GM23338 (cell line): ENCODE data around the gene SYNE1. TPM values are rescaled to one million over a fixed set of nuclear protein-coding genes. Genes with fewer than 3 reads are reported as not detected.

Experiments
- ATAC-seq: fragments of 200-7000 bp; cut with Tn5 transposase; 3 replicates; pipeline ENCODE4 v1.9.1; 2020
- DNase-seq: peaks from one replicate; pipeline ENCODE4 v3.0.0-alpha.2; 2015; ENCODE audit warnings: low spot score
- H2AFZ ChIP-seq: fragments of 200-600 bp; sonication (generic); 2 replicates; pipeline ENCODE4 v1.8.0; 2016; ENCODE audit warnings: antibody characterized with exemption, mild to moderate bottlenecking, moderate library complexity
- H3F3A ChIP-seq: fragments of 200-600 bp; sonication (generic); replicated peaks from 2 replicates; pipeline ENCODE4 v1.8.0; 2017; ENCODE audit warnings: antibody characterized with exemption, mixed run types, low read depth
- H3K27ac ChIP-seq: fragments of 200-600 bp; sonication (generic); 2 replicates; pipeline ENCODE4 v1.6.1; 2016; ENCODE audit warnings: low read depth
- H3K27me3 ChIP-seq: fragments of 200-600 bp; sonication (generic); 2 replicates; pipeline ENCODE4 v1.8.0; 2016; ENCODE audit warnings: mild to moderate bottlenecking, mixed run types, moderate library complexity; ENCODE audit not compliant: insufficient read depth
- H3K36me3 ChIP-seq: fragments of 200-600 bp; sonication (generic); 2 replicates; pipeline ENCODE4 v1.8.0; 2016; ENCODE audit warnings: mild to moderate bottlenecking; ENCODE audit not compliant: insufficient read depth
- H3K4me1 ChIP-seq: fragments of 200-600 bp; sonication (generic); 2 replicates; pipeline ENCODE4 v1.8.0; 2016; ENCODE audit warnings: mild to moderate bottlenecking, moderate library complexity; ENCODE audit not compliant: insufficient read depth
- H3K4me2 ChIP-seq: fragments of 200-600 bp; sonication (generic); 2 replicates; pipeline ENCODE4 v1.7.1; 2017; ENCODE audit warnings: mixed run types
- H3K4me3 ChIP-seq: fragments of 200-600 bp; sonication (generic); 2 replicates; pipeline ENCODE4 v1.6.1; 2016; ENCODE audit warnings: mixed run types
- H3K79me2 ChIP-seq: fragments of 200-600 bp; sonication (generic); replicated peaks from 2 replicates; pipeline ENCODE4 v1.8.0; 2017; ENCODE audit warnings: mild to moderate bottlenecking; ENCODE audit not compliant: insufficient read depth
- H3K9me2 ChIP-seq: fragments of 200-600 bp; sonication (generic); 2 replicates; pipeline ENCODE4 v1.8.0; 2017; ENCODE audit not compliant: insufficient read depth
- H4K20me1 ChIP-seq: fragments of 200-600 bp; sonication (generic); replicated peaks from 2 replicates; pipeline ENCODE4 v1.8.0; 2017; ENCODE audit warnings: mild to moderate bottlenecking; ENCODE audit not compliant: insufficient read depth
- H3K27ac Mint-ChIP-seq: 2 replicates; pipeline ENCODE4 v1.8.0; 2020; ENCODE audit warnings: inconsistent platforms, mild to moderate bottlenecking, moderate library complexity, mixed read lengths
- H3K27me3 Mint-ChIP-seq: 3 replicates; pipeline ENCODE4 v1.8.0; 2022; ENCODE audit warnings: low read depth, mild to moderate bottlenecking, moderate library complexity, mixed read lengths, inconsistent platforms; ENCODE audit not compliant: insufficient read depth, poor library complexity
- H3K36me3 Mint-ChIP-seq: 3 replicates; pipeline ENCODE4 v1.8.0; 2021; ENCODE audit warnings: low read depth, mild to moderate bottlenecking, inconsistent platforms, moderate library complexity, mixed read lengths
- H3K4me1 Mint-ChIP-seq: 3 replicates; pipeline ENCODE4 v1.8.0; 2020; ENCODE audit warnings: mild to moderate bottlenecking, inconsistent platforms, mixed read lengths
- H3K4me3 Mint-ChIP-seq: 3 replicates; pipeline ENCODE4 v1.8.0; 2021; ENCODE audit warnings: moderate library complexity, mild to moderate bottlenecking, inconsistent platforms, mixed read lengths
- H3K9me3 Mint-ChIP-seq: 3 replicates; pipeline ENCODE4 v1.8.0; 2020; ENCODE audit warnings: moderate library complexity, mild to moderate bottlenecking, inconsistent platforms, mixed read lengths
- CREB1 ChIP-seq: fragments of 250-450 bp; sonication (Bioruptor Pico); IDR thresholded peaks from 2 replicates; pipeline ENCODE4 v1.5.0; 2020; ENCODE audit warnings: low read depth, mild to moderate bottlenecking, moderate library complexity
- CTCF ChIP-seq, 2 experiments: fragments of 200-600 bp in 1 of 2; sonication (generic) in 1 of 2; conservative IDR thresholded peaks; 2 replicates each; pipeline versions ENCODE4 v1.5.1 to v1.6.1; 2016 to 2017; ENCODE audit warnings: antibody characterized with exemption in 2 of 2, low read depth in 2 of 2, mild to moderate bottlenecking in 2 of 2, moderate library complexity in 1 of 2
- ETS1 ChIP-seq: IDR thresholded peaks from 2 replicates; pipeline ENCODE4 v1.6.1; 2016; ENCODE audit warnings: antibody characterized with exemption
- EZH2 ChIP-seq: fragments of 200-600 bp; sonication (generic); IDR thresholded peaks from one replicate; pipeline ENCODE4 v1.8.0; 2017; ENCODE audit warnings: antibody characterized with exemption, mild to moderate bottlenecking, low read depth; ENCODE audit not compliant: unreplicated experiment
- EZH2phosphoT487 ChIP-seq: fragments of 200-600 bp; sonication (generic); IDR thresholded peaks from one replicate; pipeline ENCODE4 v1.8.1; 2018; ENCODE audit warnings: antibody characterized with exemption; ENCODE audit not compliant: unreplicated experiment
- JUNB ChIP-seq: IDR thresholded peaks from one replicate; pipeline ENCODE4 v1.6.1; 2016; ENCODE audit warnings: antibody characterized with exemption; ENCODE audit not compliant: unreplicated experiment
- NANOG ChIP-seq: IDR thresholded peaks from 2 replicates; pipeline ENCODE4 v1.6.1; 2016; ENCODE audit warnings: antibody characterized with exemption, borderline replicate concordance
- POLR2AphosphoS5 ChIP-seq: IDR thresholded peaks from 2 replicates; pipeline ENCODE4 v1.6.1; 2016; ENCODE audit warnings: antibody characterized with exemption, low read depth
- STAT1 ChIP-seq: IDR thresholded peaks from one replicate; pipeline ENCODE4 v1.6.1; 2016; ENCODE audit warnings: antibody characterized with exemption; ENCODE audit not compliant: unreplicated experiment
- ZNF114 ChIP-seq: fragments of 250-450 bp; sonication (Bioruptor Pico); IDR thresholded peaks from 2 replicates; pipeline ENCODE4 v1.5.0; 2020; ENCODE audit warnings: mild to moderate bottlenecking, moderate library complexity
- ZNF331 ChIP-seq: fragments of 250-450 bp; sonication (Bioruptor Pico); IDR thresholded peaks from 2 replicates; pipeline ENCODE4 v1.5.0; 2020; ENCODE audit warnings: low read depth, mild to moderate bottlenecking, moderate library complexity
- polyA plus RNA-seq: library from polyadenylated mRNA; unstranded; fragments of >200 nt; fragmentation: Nextera tagmentation; extraction: Ambion mirVana; gene quantifications from 2 replicates; pipeline ENCODE4 v1.2.1, GENCODE V29; 2016
- total RNA-seq: library from RNA; depleted of rRNA; stranded (reverse); fragments of >200 nt; shearing (Covaris generic); gene quantifications from 2 replicates; pipeline ENCODE4 v1.2.3, GENCODE V29; 2014
- TF ChIP-seq, protein P1 (sequence below): IDR thresholded peaks from one replicate; pipeline ENCODE4 v1.6.1; 2018; ENCODE audit warnings: antibody characterized with exemption; ENCODE audit not compliant: unreplicated experiment

Gene SYNE1
- total and polyA plus RNA-seq, 2 experiments from 2014 or later: 3.9 to 13.6 TPM

DNA sequence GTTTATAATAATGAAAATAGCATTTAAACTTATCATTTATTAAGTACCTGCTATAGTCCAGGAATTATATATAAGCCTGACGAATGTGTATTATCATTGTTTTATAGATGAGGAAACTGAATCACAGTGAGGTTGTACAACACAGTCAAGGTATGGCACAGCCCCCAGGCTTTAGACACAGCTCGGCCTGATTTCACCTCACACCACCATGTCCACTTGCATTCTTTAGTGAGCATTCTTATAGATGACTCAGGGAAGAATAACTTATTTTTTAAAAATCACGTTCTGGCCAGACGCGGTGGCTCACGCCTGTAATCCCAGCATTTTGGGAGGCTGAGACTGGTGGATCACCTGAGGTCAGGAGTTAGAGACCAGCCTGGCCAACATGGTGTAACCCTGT is 289.0 kb downstream of the SYNE1 start (continued):
- TF ChIP-seq CTCF (conservative IDR thresholded peaks at IDR 0.05; ENCODE audit: low read depth in 2 of 2): no peak
- TF ChIP-seq NANOG: no peak

DNA sequence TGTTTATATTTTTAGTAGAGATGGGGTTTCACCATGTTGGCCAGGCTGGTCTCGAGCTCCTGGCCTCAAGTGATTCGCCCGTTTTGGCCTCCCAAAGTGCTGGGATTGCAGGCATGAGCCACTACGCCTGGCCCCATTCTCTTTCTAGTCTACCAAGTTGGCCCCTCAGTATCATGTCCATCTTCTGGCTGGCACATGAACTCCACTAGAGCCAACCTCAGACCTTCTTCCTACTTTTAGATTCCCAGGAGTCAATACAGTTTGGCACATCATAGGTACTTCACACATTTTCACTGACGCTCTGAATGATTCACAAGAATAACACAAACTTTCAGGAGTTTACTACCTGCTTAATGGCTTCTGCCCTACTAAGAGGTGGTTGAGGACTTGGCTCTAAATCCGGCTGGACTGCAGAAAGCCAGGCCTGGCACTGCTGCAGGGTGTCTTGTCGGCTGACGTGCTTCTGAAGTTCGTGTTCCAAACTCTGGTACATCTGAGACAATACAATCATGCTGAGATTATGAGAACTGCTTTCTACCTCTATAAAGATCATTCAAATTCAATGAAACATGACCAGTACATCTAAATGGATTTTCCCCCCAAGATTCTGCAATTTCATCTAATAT is 293.3 kb downstream of the SYNE1 start:
- Histone ChIP-seq H3F3A (no peaks in the 10 kb centered on the region), H3K27ac (no peak overlapping the region), H3K36me3 (no peaks in the 10 kb centered on the region), H3K27me3 (no peaks in the 10 kb centered on the region), H3K4me1 (no peaks in the 10 kb centered on the region), H3K9me2 (0 out of 2 replicates have a peak, but pooled peaks cover 4% of the 10 kb centered on the region), H3K79me2 (no peaks in the 10 kb centered on the region), H3K4me3 (no peak overlapping the region), H2AFZ (no peak overlapping the region), H4K20me1 (no peaks in the 10 kb centered on the region), H3K4me2 (no peak overlapping the region)
- H3K27ac Mint-ChIP-seq: no peak overlapping the region
- no peak for ATAC-seq
- H3K36me3 Mint-ChIP-seq: no peaks in the 10 kb centered on the region
- no peaks in the 10 kb centered on the region for H3K27me3 Mint-ChIP-seq
- no peaks in the 10 kb centered on the region for H3K9me3 Mint-ChIP-seq
- H3K4me1 Mint-ChIP-seq: no peaks in the 10 kb centered on the region
- no peak for TF ChIP-seq POLR2AphosphoS5
- no peak for DNase-seq
- H3K4me3 Mint-ChIP-seq: no peak overlapping the region

- Mint-ChIP-seq H3K27me3 (no peaks in the 10 kb centered on the region), H3K4me1 (no peaks in the 10 kb centered on the region), H3K27ac (no peak overlapping the region), H3K36me3 (no peaks in the 10 kb centered on the region), H3K4me3 (no peak overlapping the region), H3K9me3 (no peaks in the 10 kb centered on the region)
- H3K4me2 ChIP-seq: no peak overlapping the region
- no peaks in the 10 kb centered on the region for H4K20me1 ChIP-seq
- no peaks in the 10 kb centered on the region for H3K27me3 ChIP-seq
- no peaks in the 10 kb centered on the region for H3K79me2 ChIP-seq
- no peak for DNase-seq
- no peaks in the 10 kb centered on the region for H3K36me3 ChIP-seq
- H3K4me3 ChIP-seq: no peak overlapping the region
- no peaks in the 10 kb centered on the region for H3K9me2 ChIP-seq
- H3K27ac ChIP-seq: no peak overlapping the region
- no peak overlapping the region for H2AFZ ChIP-seq
- H3K4me1 ChIP-seq: no peaks in the 10 kb centered on the region
- ATAC-seq: no peak
- no peaks in the 10 kb centered on the region for H3F3A ChIP-seq
- no peak for TF ChIP-seq EZH2phosphoT487
- TF ChIP-seq ZNF331 (CRISPR knock-in tag): no peak
- no peak for TF ChIP-seq NANOG
- no peak for TF ChIP-seq ETS1
- no peak for TF ChIP-seq ZNF114 (CRISPR knock-in tag)
- TF ChIP-seq CREB1 (CRISPR knock-in tag): no peak
- TF ChIP-seq, protein P1, sequence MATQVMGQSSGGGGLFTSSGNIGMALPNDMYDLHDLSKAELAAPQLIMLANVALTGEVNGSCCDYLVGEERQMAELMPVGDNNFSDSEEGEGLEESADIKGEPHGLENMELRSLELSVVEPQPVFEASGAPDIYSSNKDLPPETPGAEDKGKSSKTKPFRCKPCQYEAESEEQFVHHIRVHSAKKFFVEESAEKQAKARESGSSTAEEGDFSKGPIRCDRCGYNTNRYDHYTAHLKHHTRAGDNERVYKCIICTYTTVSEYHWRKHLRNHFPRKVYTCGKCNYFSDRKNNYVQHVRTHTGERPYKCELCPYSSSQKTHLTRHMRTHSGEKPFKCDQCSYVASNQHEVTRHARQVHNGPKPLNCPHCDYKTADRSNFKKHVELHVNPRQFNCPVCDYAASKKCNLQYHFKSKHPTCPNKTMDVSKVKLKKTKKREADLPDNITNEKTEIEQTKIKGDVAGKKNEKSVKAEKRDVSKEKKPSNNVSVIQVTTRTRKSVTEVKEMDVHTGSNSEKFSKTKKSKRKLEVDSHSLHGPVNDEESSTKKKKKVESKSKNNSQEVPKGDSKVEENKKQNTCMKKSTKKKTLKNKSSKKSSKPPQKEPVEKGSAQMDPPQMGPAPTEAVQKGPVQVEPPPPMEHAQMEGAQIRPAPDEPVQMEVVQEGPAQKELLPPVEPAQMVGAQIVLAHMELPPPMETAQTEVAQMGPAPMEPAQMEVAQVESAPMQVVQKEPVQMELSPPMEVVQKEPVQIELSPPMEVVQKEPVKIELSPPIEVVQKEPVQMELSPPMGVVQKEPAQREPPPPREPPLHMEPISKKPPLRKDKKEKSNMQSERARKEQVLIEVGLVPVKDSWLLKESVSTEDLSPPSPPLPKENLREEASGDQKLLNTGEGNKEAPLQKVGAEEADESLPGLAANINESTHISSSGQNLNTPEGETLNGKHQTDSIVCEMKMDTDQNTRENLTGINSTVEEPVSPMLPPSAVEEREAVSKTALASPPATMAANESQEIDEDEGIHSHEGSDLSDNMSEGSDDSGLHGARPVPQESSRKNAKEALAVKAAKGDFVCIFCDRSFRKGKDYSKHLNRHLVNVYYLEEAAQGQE: no peak
- no peak for TF ChIP-seq EZH2
- no peak for TF ChIP-seq JUNB
- TF ChIP-seq STAT1: no peak
Observed at GRCh38 chr6:152341596-152341995, 295.6 kb downstream of the SYNE1 start.
